ENCODE data around the gene HPN. TPM values are rescaled to one million over a fixed set of nuclear protein-coding genes. Genes with fewer than 3 reads are reported as not detected.

The HPN gene
- total and polyA plus RNA-seq, 10 donors: 0.86 to 4.3 (median 2.2) TPM

DNA sequence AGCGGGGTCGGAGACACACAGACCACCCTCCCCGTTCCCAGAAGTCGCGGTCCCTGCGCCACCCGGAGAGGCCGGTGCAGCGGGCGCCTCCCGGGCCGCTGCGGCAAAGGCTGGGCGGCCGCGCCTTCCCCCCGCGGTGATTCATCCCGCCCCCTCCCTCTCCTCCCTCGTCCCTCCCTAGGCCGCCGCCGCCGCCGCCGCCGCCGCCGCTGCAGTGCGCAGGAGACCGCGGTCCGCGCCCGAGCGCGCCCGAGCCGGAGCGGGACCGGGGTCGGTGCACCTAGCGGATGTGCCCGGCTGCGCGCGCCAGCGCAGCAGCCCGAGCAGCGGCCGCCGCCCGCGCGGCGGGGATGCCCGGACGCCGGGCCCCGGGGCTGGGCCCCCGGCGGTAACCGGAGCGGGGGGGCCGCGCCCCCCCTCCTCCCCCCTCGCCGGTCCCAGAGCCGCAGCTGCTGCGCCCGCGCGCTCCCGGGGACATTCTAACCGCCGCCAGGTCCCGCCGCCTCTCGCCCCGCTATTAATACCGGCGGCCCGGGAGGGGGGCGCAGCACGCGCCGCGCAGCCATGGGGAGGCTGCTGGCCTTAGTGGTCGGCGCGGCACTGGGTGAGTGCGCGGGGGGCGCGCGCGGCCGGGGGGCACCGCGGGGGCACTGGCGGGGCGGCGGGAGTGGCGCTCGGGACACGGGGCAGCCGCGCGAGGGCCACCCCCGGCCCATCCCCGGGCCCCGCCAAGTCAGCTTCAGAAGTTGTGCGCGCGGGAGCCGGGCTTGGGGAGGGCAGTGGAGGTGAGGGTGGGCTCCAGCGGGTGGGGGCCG is 11.1 kb upstream of the HPN start, which contains the start of gene SCN1B:
Gene SCN1B, plus strand, starts transcription at position 214 of the 815 bp plus-strand sequence. Its CDS starts 351 bp downstream, at position 565.
- H3K4me1 ChIP-seq: peaks cover 0 to 39% (median 17%) of the 10 kb centered on the region in 6 donors
- peaks cover 0 to 46% (median 26%) of the 10 kb centered on the region in 6 donors for H3K36me3 ChIP-seq
- 0 to 3% (median 1%) methylated on average over 13 to 118 of the region's 118 CpGs; no CpG with 5 or more reads in 1 of the 5 donors for WGBS, 5 donors
- H3K27ac ChIP-seq: peak within 1 kb of the TSS in 3 of 8 donors; percentile 10 to 59 (median 26)
- H3K9me3 ChIP-seq: no peaks in the 10 kb centered on the region
- peaks cover 0 to 38% (median 7%) of the 10 kb centered on the region in 7 donors for H3K27me3 ChIP-seq (replicated peaks in 1 of 7)
- H3K4me3 ChIP-seq: peak within 1 kb of the TSS; percentile 18 to 76 (median 40)
- peak; percentile 83 for DNase-seq
- no peak for TF ChIP-seq POLR2A (IDR thresholded peaks at IDR 0.05)
- peak in 1 of 3 donors; percentile 69 for TF ChIP-seq POLR2AphosphoS5 (IDR thresholded peaks at IDR 0.05)
- intact Hi-C loops (cut with DNase I; ENCODE audit: low total_unique reads): no loop called here

DNA sequence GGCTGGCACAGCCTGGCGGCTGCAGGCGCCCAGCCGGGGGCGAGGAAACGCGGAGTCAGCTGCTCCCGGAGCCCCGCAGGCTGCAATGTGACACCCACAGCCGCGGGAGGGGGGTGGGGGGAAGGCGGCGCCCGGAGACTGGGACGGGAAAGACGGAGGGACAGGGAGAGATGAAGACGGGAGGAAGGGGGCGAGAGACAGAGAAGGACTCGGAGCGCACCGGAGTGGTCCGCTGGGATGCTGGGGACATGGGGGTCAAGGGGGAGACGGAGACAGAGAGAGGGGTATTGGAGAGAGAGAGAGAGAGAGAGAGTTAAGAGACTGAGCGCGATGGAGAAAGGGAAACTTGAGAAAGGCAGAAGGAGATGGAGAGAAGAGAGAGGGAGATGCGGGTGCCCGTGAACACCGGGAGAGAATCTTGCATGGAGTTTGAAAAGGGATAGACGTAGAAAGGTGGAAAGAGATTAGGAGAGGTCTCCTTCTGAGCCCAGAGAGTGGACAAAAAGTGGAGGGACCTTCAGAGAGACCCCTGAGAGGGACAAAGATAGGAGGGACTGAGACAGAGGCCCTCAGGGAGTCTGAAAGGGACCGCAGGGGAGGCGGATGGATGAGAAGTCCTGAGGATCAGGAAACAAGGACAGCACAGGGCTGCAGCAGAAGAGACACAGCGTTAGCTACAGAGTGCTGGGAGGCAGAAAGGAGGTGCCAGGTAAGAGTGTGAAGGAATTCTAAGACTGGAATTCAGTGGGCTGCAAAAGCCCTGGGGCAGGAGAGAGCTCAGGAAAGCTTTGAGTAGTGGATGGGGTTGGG is 10.2 kb upstream of the HPN start:
- Histone ChIP-seq H3K4me1 (peaks cover 0 to 39% (median 17%) of the 10 kb centered on the region in 6 donors), H3K27me3 (replicated peaks in 1 of 7) (peaks cover 0 to 38% (median 7%) of the 10 kb centered on the region in 7 donors), H3K4me3 (peak overlapping the region; percentile 18 to 76 (median 40)), H3K27ac (peak overlapping the region in 3 of 8 donors; percentile 10 to 59 (median 13)), H3K36me3 (peaks cover 0 to 38% (median 18%) of the 10 kb centered on the region in 6 donors), H3K9me3 (no peaks in the 10 kb centered on the region)
- 11 to 14% (median 12%) methylated on average over 25 to 31 of the region's 31 CpGs for WGBS, 5 donors
- no peak for DNase-seq
- TF ChIP-seq POLR2AphosphoS5 (IDR thresholded peaks at IDR 0.05) (peak in 1 of 3 donors; percentile 48), POLR2A (IDR thresholded peaks at IDR 0.05) (no peak)
- TF ChIP-seq, protein P1, sequence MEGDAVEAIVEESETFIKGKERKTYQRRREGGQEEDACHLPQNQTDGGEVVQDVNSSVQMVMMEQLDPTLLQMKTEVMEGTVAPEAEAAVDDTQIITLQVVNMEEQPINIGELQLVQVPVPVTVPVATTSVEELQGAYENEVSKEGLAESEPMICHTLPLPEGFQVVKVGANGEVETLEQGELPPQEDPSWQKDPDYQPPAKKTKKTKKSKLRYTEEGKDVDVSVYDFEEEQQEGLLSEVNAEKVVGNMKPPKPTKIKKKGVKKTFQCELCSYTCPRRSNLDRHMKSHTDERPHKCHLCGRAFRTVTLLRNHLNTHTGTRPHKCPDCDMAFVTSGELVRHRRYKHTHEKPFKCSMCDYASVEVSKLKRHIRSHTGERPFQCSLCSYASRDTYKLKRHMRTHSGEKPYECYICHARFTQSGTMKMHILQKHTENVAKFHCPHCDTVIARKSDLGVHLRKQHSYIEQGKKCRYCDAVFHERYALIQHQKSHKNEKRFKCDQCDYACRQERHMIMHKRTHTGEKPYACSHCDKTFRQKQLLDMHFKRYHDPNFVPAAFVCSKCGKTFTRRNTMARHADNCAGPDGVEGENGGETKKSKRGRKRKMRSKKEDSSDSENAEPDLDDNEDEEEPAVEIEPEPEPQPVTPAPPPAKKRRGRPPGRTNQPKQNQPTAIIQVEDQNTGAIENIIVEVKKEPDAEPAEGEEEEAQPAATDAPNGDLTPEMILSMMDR (IDR thresholded peaks at IDR 0.05 in 8 of 11, conservative IDR thresholded peaks at IDR 0.05 in 3 of 11): no peak
- intact Hi-C loops (cut with DNase I; ENCODE audit: low total_unique reads): no loop called here

DNA sequence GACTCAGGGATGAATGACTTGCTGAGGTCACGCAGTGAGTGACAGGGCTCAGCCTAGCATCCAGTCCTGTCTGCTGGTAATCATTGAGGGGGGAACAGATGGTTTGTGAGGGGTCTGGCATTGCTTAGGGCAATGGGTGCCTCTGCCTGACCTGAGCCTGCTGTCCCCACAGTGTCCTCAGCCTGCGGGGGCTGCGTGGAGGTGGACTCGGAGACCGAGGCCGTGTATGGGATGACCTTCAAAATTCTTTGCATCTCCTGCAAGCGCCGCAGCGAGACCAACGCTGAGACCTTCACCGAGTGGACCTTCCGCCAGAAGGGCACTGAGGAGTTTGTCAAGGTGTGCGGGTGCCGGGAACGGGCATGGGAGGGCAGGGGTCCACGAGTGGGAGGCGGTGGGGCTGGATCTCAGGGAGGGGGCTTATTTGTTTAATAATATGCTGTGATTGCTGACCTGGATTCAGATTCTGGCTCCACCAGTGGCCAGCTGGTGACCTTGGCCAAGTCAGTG is 9.1 kb upstream of the HPN start:
- peaks cover 4 to 44% (median 22%) of the 10 kb centered on the region in 6 donors for H3K4me1 ChIP-seq
- TF ChIP-seq, protein P1 (IDR thresholded peaks at IDR 0.05 in 8 of 11, conservative IDR thresholded peaks at IDR 0.05 in 3 of 11): no peak
- TF ChIP-seq POLR2AphosphoS5 (IDR thresholded peaks at IDR 0.05): peak in 1 of 3 donors; percentile 34
- no peaks in the 10 kb centered on the region for H3K9me3 ChIP-seq
- peaks cover 0 to 27% (median 7%) of the 10 kb centered on the region in 6 donors for H3K36me3 ChIP-seq
- no peak overlapping the region for H3K27ac ChIP-seq
- 89 to 98% (median 96%) methylated on average over 14 to 17 of the region's 17 CpGs for WGBS, 5 donors
- DNase-seq: no peak
- peaks cover 0 to 38% (median 7%) of the 10 kb centered on the region in 7 donors for H3K27me3 ChIP-seq (replicated peaks in 1 of 7)
- H3K4me3 ChIP-seq: no peak overlapping the region
- intact Hi-C loops (cut with DNase I; ENCODE audit: low total_unique reads): no loop called here
